ACC112 (cell line): Measurements from ENCODE around the gene ARHGAP9.
A peak's percentile ranks its signal among the peaks of the same experiment; 100 is the strongest.
"Not testable (repeated sequence)": the region's sequence is repeated elsewhere in the genome, so short reads cannot be mapped to it uniquely, and the experiment has no call there.

Source experiments
- H2AFZ ChIP-seq: fragments of 200-600 bp; sonication (generic); one replicate; pipeline ENCODE4 v1.6.0; 2017; ENCODE audit warnings: antibody characterized with exemption, low read length; ENCODE audit not compliant: unreplicated experiment
- H3K27ac ChIP-seq: fragments of 200-600 bp; sonication (generic); 2 replicates; pipeline ENCODE4 v1.5.1; 2014; ENCODE audit warnings: low read depth, mild to moderate bottlenecking, antibody characterized with exemption, low read length, moderate library complexity
- H3K27me3 ChIP-seq: fragments of 200-600 bp; sonication (generic); 2 replicates; pipeline ENCODE4 v1.6.1; 2014; ENCODE audit warnings: mild to moderate bottlenecking, antibody characterized with exemption, low read length, moderate library complexity, mixed read lengths; ENCODE audit not compliant: insufficient read depth
- H3K36me3 ChIP-seq: fragments of 200-600 bp; sonication (generic); 2 replicates; pipeline ENCODE4 v1.6.1; 2016; ENCODE audit warnings: mild to moderate bottlenecking, antibody characterized with exemption, low read length, moderate library complexity, mixed read lengths; ENCODE audit not compliant: insufficient read depth
- H3K4me1 ChIP-seq: fragments of 200-600 bp; sonication (generic); one replicate; pipeline ENCODE4 v1.6.1; 2016; ENCODE audit warnings: low read length, mixed read lengths; ENCODE audit not compliant: insufficient read depth, unreplicated experiment, control insufficient read depth
- H3K4me3 ChIP-seq: fragments of 200-600 bp; sonication (generic); 2 replicates; pipeline ENCODE4 v1.5.1; 2014; ENCODE audit warnings: mild to moderate bottlenecking, low read depth, low read length
- H3K79me2 ChIP-seq: fragments of 200-600 bp; sonication (generic); one replicate; pipeline ENCODE4 v1.6.0; 2016; ENCODE audit warnings: low read length; ENCODE audit not compliant: control insufficient read depth, unreplicated experiment, insufficient read depth

Gene ARHGAP9

DNA sequence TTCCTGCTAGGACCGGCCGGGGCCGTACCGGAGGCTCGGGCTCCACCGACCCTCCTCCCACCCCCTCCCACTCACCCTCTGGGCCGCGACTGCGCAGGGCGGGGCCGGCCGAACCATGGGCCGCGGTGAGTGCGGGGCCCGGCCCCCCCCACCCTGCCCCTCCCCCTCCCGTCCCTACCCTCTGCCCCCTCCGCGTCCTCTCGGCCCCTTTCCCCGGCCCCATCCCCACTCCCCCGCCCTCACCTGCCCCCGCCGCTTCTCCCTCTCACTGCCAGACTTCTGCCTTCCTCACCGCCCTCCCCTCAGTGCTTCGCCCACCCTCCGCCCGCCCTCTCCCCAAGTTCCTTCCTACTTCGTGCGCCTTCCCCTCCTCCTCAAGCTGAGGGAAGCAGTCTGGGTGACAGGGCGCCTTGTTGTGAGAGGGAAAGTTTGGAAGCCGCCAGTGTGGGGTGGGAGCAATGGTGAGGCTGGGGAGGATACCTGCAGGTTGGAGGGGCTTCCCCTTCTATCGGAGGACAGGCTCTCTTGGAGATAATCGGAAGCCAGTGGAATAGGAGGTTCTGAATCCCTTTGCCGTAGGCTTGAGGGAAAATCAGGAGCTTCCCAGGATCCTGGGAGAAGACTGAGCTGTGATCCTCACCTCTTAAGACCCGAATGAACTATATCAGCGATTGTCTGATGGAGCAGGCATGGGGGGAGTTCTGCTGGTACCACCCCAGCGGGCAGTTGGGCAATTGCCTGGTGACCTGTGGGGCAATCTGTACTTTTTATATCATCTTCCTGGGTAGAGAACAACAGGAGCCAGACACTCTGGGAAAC, 43.4 kb upstream of the ARHGAP9 start:
- peak overlapping the region; percentile 63 for H3K27ac ChIP-seq
- peaks cover 3% of the 10 kb centered on the region; the same call in 1 of the 2 replicates for H3K36me3 ChIP-seq

GRCh38 chr12:57522011-57522886, 42.6 kb upstream of the ARHGAP9 start, which contains the start of gene MBD6:
Gene MBD6 (plus strand): TSS chr12:57522824. CDS start chr12:57524304, 1,480 bp downstream.
- Histone ChIP-seq H3K79me2 (peaks cover 66% of the 10 kb centered on the region), H3K27me3 (no peaks in the 10 kb centered on the region), H3K4me3 (peak within 1 kb of the TSS; percentile 78), H3K27ac (peak within 1 kb of the TSS; percentile 95), H3K36me3 (peaks cover 5% of the 10 kb centered on the region; the same call in 1 of the 2 replicates), H2AFZ (peak within 1 kb of the TSS; percentile 11), H3K4me1 (peaks cover 49% of the 10 kb centered on the region)

More for the DNA sequence above, 43.4 kb upstream of the ARHGAP9 start:
- peak overlapping the region; percentile 78 for H3K4me3 ChIP-seq
- peaks cover 58% of the 10 kb centered on the region for H3K79me2 ChIP-seq
- no peaks in the 10 kb centered on the region for H3K27me3 ChIP-seq
- H3K4me1 ChIP-seq: peaks cover 44% of the 10 kb centered on the region
- no peak overlapping the region for H2AFZ ChIP-seq

- H3K4me1 ChIP-seq: peaks cover 53% of the 10 kb centered on the region
Observed at GRCh38 chr12:57521525-57522010, 41.9 kb upstream of the ARHGAP9 start.

GRCh38 chr12:57520053-57520818, 40.6 kb upstream of the ARHGAP9 start, which contains the start of gene DDIT3:
Gene DDIT3 (minus strand): TSS chr12:57520514. CDS start chr12:57517406, 3,108 bp downstream.
- peak within 1 kb of the TSS; percentile 93 for H3K4me3 ChIP-seq
- no peaks in the 10 kb centered on the region for H3K27me3 ChIP-seq
- H3K79me2 ChIP-seq: peaks cover 50% of the 10 kb centered on the region
- H3K36me3 ChIP-seq: peaks cover 16% of the 10 kb centered on the region
- peak within 1 kb of the TSS; percentile 34 for H2AFZ ChIP-seq
- H3K4me1 ChIP-seq: peaks cover 53% of the 10 kb centered on the region
- H3K27ac ChIP-seq: peak within 1 kb of the TSS; percentile 95

More at GRCh38 chr12:57521525-57522010, 41.9 kb upstream of the ARHGAP9 start:
- Histone ChIP-seq H3K36me3 (peaks cover 11% of the 10 kb centered on the region; the same call in 1 of the 2 replicates), H3K27ac (peak overlapping the region; percentile 95), H2AFZ (peak overlapping the region; percentile 11), H3K79me2 (peaks cover 63% of the 10 kb centered on the region), H3K27me3 (no peaks in the 10 kb centered on the region), H3K4me3 (peak overlapping the region; percentile 66)

GRCh38 chr12:57519796-57520052, 40.1 kb upstream of the ARHGAP9 start:
- Histone ChIP-seq H3K27me3 (no peaks in the 10 kb centered on the region), H2AFZ (no peak overlapping the region), H3K36me3 (peaks cover 16% of the 10 kb centered on the region), H3K27ac (peak overlapping the region; percentile 92), H3K4me1 (peaks cover 50% of the 10 kb centered on the region), H3K79me2 (peaks cover 45% of the 10 kb centered on the region), H3K4me3 (peak overlapping the region; percentile 93)

- peaks cover 44% of the 10 kb centered on the region for H3K4me1 ChIP-seq
- H2AFZ ChIP-seq: no peak overlapping the region
- H3K79me2 ChIP-seq: peaks cover 39% of the 10 kb centered on the region
- peak overlapping the region; percentile 92 for H3K27ac ChIP-seq
- H3K4me3 ChIP-seq: peak overlapping the region; percentile 93
- peaks cover 16% of the 10 kb centered on the region for H3K36me3 ChIP-seq
- no peaks in the 10 kb centered on the region for H3K27me3 ChIP-seq
Observed at GRCh38 chr12:57518920-57519795, 39.5 kb upstream of the ARHGAP9 start.

DNA sequence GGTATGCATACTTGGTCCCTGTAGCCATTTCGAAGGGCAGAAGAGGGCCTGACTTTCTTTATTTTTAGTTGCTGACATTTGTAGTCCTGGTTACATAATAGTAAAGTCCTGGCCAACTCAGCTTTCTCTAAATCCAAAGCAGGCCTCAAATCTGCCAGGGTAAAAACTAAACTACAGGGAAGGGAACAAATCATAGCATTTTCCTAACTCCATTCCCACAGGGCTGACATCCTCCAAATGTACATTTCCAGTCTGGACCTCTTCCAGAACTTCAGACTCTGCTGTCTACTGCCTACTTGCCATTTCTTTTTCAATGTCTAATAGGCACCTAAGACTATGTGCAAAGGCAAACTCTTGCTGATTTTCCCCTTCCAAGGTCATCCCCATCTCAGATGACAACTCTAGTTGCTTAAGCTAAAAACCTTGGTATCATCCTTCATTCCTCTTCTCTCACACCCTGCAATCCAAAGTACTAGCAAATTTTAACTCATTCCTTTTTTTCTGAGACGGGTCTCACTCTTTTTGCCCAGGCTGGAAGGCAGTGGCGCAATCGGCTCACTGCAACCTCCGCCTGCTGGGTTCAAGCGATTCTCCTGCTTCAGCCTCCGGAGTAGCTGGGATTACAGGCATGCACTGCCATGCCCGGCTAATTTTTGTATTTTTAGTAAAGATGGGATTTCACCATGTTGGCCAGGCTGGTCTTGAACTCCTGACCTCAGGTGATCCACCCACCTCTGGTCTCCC, 38.7 kb upstream of the ARHGAP9 start:
- no peaks in the 10 kb centered on the region for H3K27me3 ChIP-seq
- H3K4me3 ChIP-seq: peak overlapping the region; percentile 93
- H3K36me3 ChIP-seq: peaks cover 16% of the 10 kb centered on the region
- no peak overlapping the region for H2AFZ ChIP-seq
- H3K27ac ChIP-seq: peak overlapping the region; percentile 27
- peaks cover 31% of the 10 kb centered on the region for H3K79me2 ChIP-seq
- peaks cover 37% of the 10 kb centered on the region for H3K4me1 ChIP-seq

- peaks cover 16% of the 10 kb centered on the region for H3K36me3 ChIP-seq
- H3K27ac ChIP-seq: peak overlapping the region; percentile 27
Observed at GRCh38 chr12:57517718-57518117, 38.1 kb upstream of the ARHGAP9 start.

DNA sequence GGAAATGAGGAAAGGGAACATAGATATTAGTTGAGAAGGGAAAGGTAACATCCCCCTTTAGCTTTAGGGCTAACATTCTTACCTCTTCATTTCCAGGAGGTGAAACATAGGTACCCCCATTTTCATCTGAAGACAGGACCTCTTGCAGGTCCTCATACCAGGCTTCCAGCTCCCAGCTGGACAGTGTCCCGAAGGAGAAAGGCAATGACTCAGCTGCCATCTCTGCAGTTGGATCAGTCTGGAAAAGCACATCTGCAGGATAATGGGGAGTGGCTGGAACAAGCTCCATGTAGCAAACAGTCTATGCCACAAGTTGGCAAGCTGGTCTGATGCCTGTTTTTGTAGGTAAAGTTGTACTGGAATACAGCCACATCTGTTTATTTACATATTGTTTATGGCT, 37.5 kb upstream of the ARHGAP9 start:
- H3K36me3 ChIP-seq: peaks cover 17% of the 10 kb centered on the region
- H3K27me3 ChIP-seq: no peaks in the 10 kb centered on the region
- peaks cover 30% of the 10 kb centered on the region for H3K79me2 ChIP-seq
- H2AFZ ChIP-seq: no peak overlapping the region
- H3K27ac ChIP-seq: no peak overlapping the region
- H3K4me3 ChIP-seq: peak overlapping the region; percentile 93
- H3K4me1 ChIP-seq: peaks cover 36% of the 10 kb centered on the region

More at GRCh38 chr12:57517718-57518117, 38.1 kb upstream of the ARHGAP9 start:
- H3K27me3 ChIP-seq, H2AFZ ChIP-seq: not testable (repeated sequence)
- Histone ChIP-seq H3K4me3 (peak overlapping the region; percentile 93), H3K4me1 (peaks cover 37% of the 10 kb centered on the region), H3K79me2 (peaks cover 30% of the 10 kb centered on the region)
